ENCODE measurements around the gene PCDHA1.
"Not testable (repeated sequence)": the region's sequence is repeated elsewhere in the genome, so short reads cannot be mapped to it uniquely, and the experiment has no call there.

Gene PCDHA1

GRCh38 chr5:140821375-140822280 lies 35.7 kb downstream of the PCDHA1 start, which contains the start of gene PCDHA5:
Gene PCDHA5 (plus strand): TSS chr5:140821613.
- no peak within 1 kb of the TSS for H3K27ac ChIP-seq (ENCODE audit: low read depth, low read length)

GRCh38 chr5:140822281-140822629 lies 36.3 kb downstream of the PCDHA1 start:
- no peak overlapping the region for H3K4me2 ChIP-seq (ENCODE audit: low read depth, low read length, poor library complexity, severe bottlenecking)
- no peak overlapping the region for H3K4me3 ChIP-seq (ENCODE audit: insufficient read depth, low read length, poor library complexity, severe bottlenecking)

More at GRCh38 chr5:140821375-140822280, 35.7 kb downstream of the PCDHA1 start, which contains the start of gene PCDHA5:
- TF ChIP-seq EZH2phosphoT487 (conservative IDR thresholded peaks at IDR 0.05; ENCODE audit: low read length) (no peak), CTCF (IDR thresholded peaks at IDR 0.05; ENCODE audit: insufficient read depth, low read length, poor library complexity, severe bottlenecking) (no peak)
- no peak within 1 kb of the TSS for H3K4me3 ChIP-seq (ENCODE audit: insufficient read depth, low read length, poor library complexity, severe bottlenecking)
- no peaks in the 10 kb centered on the region for H3K27me3 ChIP-seq (ENCODE audit: low read length)
- H2AFZ ChIP-seq (ENCODE audit: low read depth, low read length, severe bottlenecking): no peak within 1 kb of the TSS
- H3K36me3 ChIP-seq (ENCODE audit: low read length): no peaks in the 10 kb centered on the region
- H4K20me1 ChIP-seq (ENCODE audit: low read depth, low read length): no peaks in the 10 kb centered on the region
- H3K9me2 ChIP-seq (replicated peaks; ENCODE audit: insufficient read depth, low read length): no peaks in the 10 kb centered on the region
- no peaks in the 10 kb centered on the region for H3K79me2 ChIP-seq (ENCODE audit: insufficient read depth, low read length)
- no peak within 1 kb of the TSS for H3K9ac ChIP-seq (ENCODE audit: low read length)
- no peaks in the 10 kb centered on the region for H3F3A ChIP-seq (ENCODE audit: insufficient read depth)
- no peaks in the 10 kb centered on the region for H3K9me3 ChIP-seq (ENCODE audit: insufficient read depth, low read length)
- H3K4me2 ChIP-seq (ENCODE audit: low read depth, low read length, poor library complexity, severe bottlenecking): no peak within 1 kb of the TSS

GRCh38 chr5:140822969-140823368 lies 37.0 kb downstream of the PCDHA1 start:
- H4K20me1 ChIP-seq (ENCODE audit: low read depth, low read length); H3K4me3 ChIP-seq (ENCODE audit: insufficient read depth, low read length, poor library complexity, severe bottlenecking); H3K27me3 ChIP-seq (ENCODE audit: low read length); H3F3A ChIP-seq (ENCODE audit: insufficient read depth); H3K9ac ChIP-seq (ENCODE audit: low read length); H3K4me2 ChIP-seq (ENCODE audit: low read depth, low read length, poor library complexity, severe bottlenecking); H3K9me3 ChIP-seq (ENCODE audit: insufficient read depth, low read length); H3K9me2 ChIP-seq (replicated peaks; ENCODE audit: insufficient read depth, low read length); H3K79me2 ChIP-seq (ENCODE audit: insufficient read depth, low read length); H3K36me3 ChIP-seq (ENCODE audit: low read length); H2AFZ ChIP-seq (ENCODE audit: low read depth, low read length, severe bottlenecking); H3K27ac ChIP-seq (ENCODE audit: low read depth, low read length): not testable (repeated sequence)

More at GRCh38 chr5:140822281-140822629, 36.3 kb downstream of the PCDHA1 start:
- H4K20me1 ChIP-seq (ENCODE audit: low read depth, low read length): no peaks in the 10 kb centered on the region
- no peaks in the 10 kb centered on the region for H3F3A ChIP-seq (ENCODE audit: insufficient read depth)
- no peak overlapping the region for H3K27ac ChIP-seq (ENCODE audit: low read depth, low read length)
- no peaks in the 10 kb centered on the region for H3K9me2 ChIP-seq (replicated peaks; ENCODE audit: insufficient read depth, low read length)
- H3K9ac ChIP-seq (ENCODE audit: low read length): no peak overlapping the region
- no peaks in the 10 kb centered on the region for H3K36me3 ChIP-seq (ENCODE audit: low read length)
- no peak for TF ChIP-seq EZH2phosphoT487 (conservative IDR thresholded peaks at IDR 0.05; ENCODE audit: low read length)
- TF ChIP-seq CTCF (IDR thresholded peaks at IDR 0.05; ENCODE audit: insufficient read depth, low read length, poor library complexity, severe bottlenecking): no peak
- H3K79me2 ChIP-seq (ENCODE audit: insufficient read depth, low read length): no peaks in the 10 kb centered on the region
- no peaks in the 10 kb centered on the region for H3K9me3 ChIP-seq (ENCODE audit: insufficient read depth, low read length)
- no peaks in the 10 kb centered on the region for H3K27me3 ChIP-seq (ENCODE audit: low read length)
- H2AFZ ChIP-seq (ENCODE audit: low read depth, low read length, severe bottlenecking): no peak overlapping the region

- no peaks in the 10 kb centered on the region for H4K20me1 ChIP-seq (ENCODE audit: low read depth, low read length)
- no peaks in the 10 kb centered on the region for H3K9me2 ChIP-seq (replicated peaks; ENCODE audit: insufficient read depth, low read length)
- H3K36me3 ChIP-seq (ENCODE audit: low read length): no peaks in the 10 kb centered on the region
Measured at GRCh38 chr5:140823475-140823874, 37.5 kb downstream of the PCDHA1 start.

More at GRCh38 chr5:140823475-140823874, 37.5 kb downstream of the PCDHA1 start:
- Histone ChIP-seq H3K79me2 (ENCODE audit: insufficient read depth, low read length) (no peaks in the 10 kb centered on the region), H3K9me3 (ENCODE audit: insufficient read depth, low read length) (no peaks in the 10 kb centered on the region), H3K4me2 (ENCODE audit: low read depth, low read length, poor library complexity, severe bottlenecking) (no peak overlapping the region), H3K4me3 (ENCODE audit: insufficient read depth, low read length, poor library complexity, severe bottlenecking) (no peak overlapping the region), H2AFZ (ENCODE audit: low read depth, low read length, severe bottlenecking) (no peak overlapping the region), H3K27me3 (ENCODE audit: low read length) (no peaks in the 10 kb centered on the region), H3K9ac (ENCODE audit: low read length) (no peak overlapping the region), H3K27ac (ENCODE audit: low read depth, low read length) (no peak overlapping the region), H3F3A (ENCODE audit: insufficient read depth) (no peaks in the 10 kb centered on the region)
- TF ChIP-seq CTCF (IDR thresholded peaks at IDR 0.05; ENCODE audit: insufficient read depth, low read length, poor library complexity, severe bottlenecking) (no peak), EZH2phosphoT487 (conservative IDR thresholded peaks at IDR 0.05; ENCODE audit: low read length) (no peak)
